K562 (cell line): ENCODE measurements around the gene VPS50. TPM values are rescaled to one million over a fixed set of nuclear protein-coding genes. Genes with fewer than 3 reads are reported as not detected.
A peak's percentile ranks its signal among the peaks of the same experiment; 100 is the strongest.

Source experiments
- ATAC-seq: fragments of 200-7000 bp; cut with Tn5 transposase; 3 replicates; pipeline ENCODE4 v1.9.1; 2020; ENCODE audit warnings: moderate library complexity
- BruUV-seq: library from RNA; stranded (reverse); fragments of 400-500 nt; replicated peaks from 2 replicates; lab custom pipeline; 2021; lab: Mats Ljungman, UMichigan
- CTCF ChIA-PET: fragments of 300-600 bp; formaldehyde crosslinking; extraction: SDS; loops from one replicate; lab custom pipeline; 2021; ENCODE audit warnings: low intra/inter-chr PET ratio; lab: Yijun Ruan, JAX
- POLR2A ChIA-PET: fragments of 300-600, 350-650 bp; sonication (Branson Sonifier 250); formaldehyde crosslinking; extraction: SDS; loops from one replicate; lab custom pipeline; 2021; ENCODE audit warnings: antibody characterized with exemption, inconsistent platforms; lab: Yijun Ruan, JAX
- DNase-seq, 4 experiments: peaks; one replicate each; pipeline versions ENCODE4 v3.0.0 to v3.0.0-alpha.2; 2011 to 2018; ENCODE audit warnings: low spot score in 3 of 4, mixed read lengths in 3 of 4; ENCODE audit errors: extremely low read depth in 1 of 4
- FAIRE-seq: peaks from 2 replicates; lab custom pipeline; 2011; peaks lifted over from hg19 to GRCh38; lab: Jason Lieb, UNC
- H2AFZ ChIP-seq: 2 replicates; pipeline ENCODE4 v1.6.0; 2011; ENCODE audit warnings: low read depth, low read length, control low read depth, inconsistent platforms
- H3K27ac ChIP-seq: fragments of 200-600 bp; 3 replicates; pipeline ENCODE4 v1.8.0; 2011; ENCODE audit warnings: low read depth, mild to moderate bottlenecking, control low read depth, inconsistent platforms, low read length, moderate library complexity, mixed read lengths; ENCODE audit errors: extremely low read depth
- H3K27me3 ChIP-seq, 2 experiments: fragments of 300-600 bp in 1 of 2; 2 replicates in 1 of 2; 3 replicates in 1 of 2; pipeline versions ENCODE4 v1.6.0 to v1.8.0; 2011; ENCODE audit warnings: inconsistent platforms in 2 of 2, low read length in 2 of 2, mild to moderate bottlenecking in 1 of 2, mixed read lengths in 1 of 2, moderate library complexity in 1 of 2; ENCODE audit not compliant: control insufficient read depth in 2 of 2, insufficient read depth in 2 of 2
- H3K36me3 ChIP-seq: fragments of 300-600 bp; 3 replicates; pipeline ENCODE4 v1.8.0; 2011; ENCODE audit warnings: mild to moderate bottlenecking, low read length, inconsistent platforms; ENCODE audit not compliant: control insufficient read depth, insufficient read depth
- H3K4me1 ChIP-seq, 2 experiments: fragments of 200-600 bp in 1 of 2; replicated peaks in 1 of 2; 2 replicates in 1 of 2; 3 replicates in 1 of 2; pipeline versions ENCODE4 v1.5.1 to v1.8.0; 2011; ENCODE audit warnings: inconsistent platforms in 2 of 2, low read length in 2 of 2, mild to moderate bottlenecking in 1 of 2, mixed read lengths in 1 of 2, moderate library complexity in 1 of 2; ENCODE audit not compliant: control insufficient read depth in 2 of 2, insufficient read depth in 2 of 2
- H3K4me2 ChIP-seq: 2 replicates; pipeline ENCODE4 v1.6.1; 2011; ENCODE audit warnings: low read length, control low read depth, inconsistent platforms, mixed read lengths; ENCODE audit not compliant: insufficient read depth
- H3K4me3 ChIP-seq: fragments of 200-600 bp; sonication (generic), shearing (Covaris generic); 2 replicates; pipeline ENCODE4 v1.5.1; 2016; ENCODE audit warnings: control low read depth, inconsistent platforms
- H3K79me2 ChIP-seq: fragments of 200-600 bp; 3 replicates; pipeline ENCODE4 v1.8.0; 2011; ENCODE audit warnings: low read length, inconsistent platforms; ENCODE audit not compliant: control insufficient read depth, insufficient read depth
- H3K9ac ChIP-seq, 2 experiments: 2 replicates each; pipeline versions ENCODE4 v1.6.0 to v1.6.1; 2011; ENCODE audit warnings: low read depth in 2 of 2, low read length in 2 of 2, control low read depth in 1 of 2, inconsistent platforms in 1 of 2, mild to moderate bottlenecking in 1 of 2, mixed read lengths in 1 of 2; ENCODE audit not compliant: insufficient read depth in 1 of 2
- H3K9me1 ChIP-seq: one replicate; pipeline ENCODE4 v1.6.0; 2011; ENCODE audit warnings: inconsistent platforms, mild to moderate bottlenecking, low read length, moderate library complexity; ENCODE audit not compliant: control insufficient read depth, insufficient read depth
- H3K9me3 ChIP-seq: replicated peaks from 2 replicates; pipeline ENCODE4 v1.5.1; 2011; ENCODE audit warnings: low read depth, low read length, inconsistent platforms; ENCODE audit not compliant: control insufficient read depth, insufficient read depth
- H4K20me1 ChIP-seq: replicated peaks from 2 replicates; pipeline ENCODE4 v1.6.1; 2011; ENCODE audit warnings: low read length, inconsistent platforms, mixed read lengths; ENCODE audit not compliant: control insufficient read depth, insufficient read depth
- CBX3 ChIP-seq, 2 experiments: IDR thresholded peaks; 1 replicate in 1 of 2; 2 replicates in 1 of 2; pipeline ENCODE4 v1.6.1; 2012; ENCODE audit warnings: inconsistent platforms in 2 of 2, low read length in 2 of 2, borderline replicate concordance in 1 of 2, control low read depth in 1 of 2
- CEBPB ChIP-seq: fragments of 450-650 bp; IDR thresholded peaks from 2 replicates; pipeline ENCODE4 v1.6.1; 2016; ENCODE audit warnings: missing genetic modification characterization, missing compliant biosample characterization
- E2F1 ChIP-seq: sonication (generic); formaldehyde crosslinking; IDR thresholded peaks from 2 replicates; pipeline ENCODE4 v1.8.1; 2023; ENCODE audit warnings: mild to moderate bottlenecking, missing genetic modification reagents, moderate library complexity
- ZBTB49 ChIP-seq: sonication (generic); formaldehyde crosslinking; IDR thresholded peaks from 2 replicates; pipeline ENCODE4 v1.8.0; 2022; ENCODE audit warnings: missing genetic modification reagents, mild to moderate bottlenecking, borderline replicate concordance
- ZNF175 ChIP-seq: fragments of 200-800 bp; sonication (Bioruptor generic); IDR thresholded peaks from 2 replicates; pipeline ENCODE4 v1.6.1; 2016; ENCODE audit warnings: low read depth, mild to moderate bottlenecking, missing genetic modification characterization, missing compliant biosample characterization
- WGBS: fragments of 100-300 bp; shearing (Covaris generic); methylation state at CpG from one replicate; pipeline ENCODE4 v1.1.6; 2016; ENCODE audit warnings: low coverage, mixed read lengths; ENCODE audit not compliant: insufficient coverage; ENCODE audit errors: missing lambda C conversion rate; 5-methylcytosine and 5-hydroxymethylcytosine counted together
- in situ Hi-C: fragments of 300-500 bp; cut with MboI; formaldehyde crosslinking; loops from 4 replicates; pipeline ENCODE4 v1.15.0; 2018; ENCODE audit warnings: inconsistent platforms, mixed read lengths
- intact Hi-C: fragments of 100-400 bp; cut with micrococcal nuclease; formaldehyde crosslinking; loops from 2 replicates; pipeline ENCODE4 v1.14.2; 2022
- polyA plus RNA-seq, 8 experiments: library from polyadenylated mRNA; depleted of rRNA in 4 of 8; stranded (reverse) in 5 of 8; unstranded in 3 of 8; fragments of >200 nt; fragmentation: Nextera tagmentation in 2 of 8; fragmentation: Illumina TruSeq in 1 of 8; extraction: Ambion mirVana in 2 of 8; extraction: Trizol in 1 of 8; gene quantifications; 2 replicates each; pipeline versions ENCODE4 v1.2.1 to v1.2.3, GENCODE V29; 2011 to 2014; ENCODE audit warnings: inconsistent platforms in 1 of 8, missing spikeins in 1 of 8
- total RNA-seq, 7 experiments: library from RNA; depleted of rRNA in 6 of 7; stranded (reverse); fragments of >200 nt in 6 of 7; fragmentation: Illumina TruSeq in 2 of 7; extraction: Trizol in 2 of 7; gene quantifications; 2 replicates each; pipeline versions ENCODE4 v1.2.1 to v1.2.3, GENCODE V29; 2011 to 2021; ENCODE audit warnings: low replicate concordance in 1 of 7

Gene VPS50
- total and polyA plus RNA-seq, 9 of the 15 experiments (the other 6 are each of a cell fraction or from before 2014, with no cell fraction given) = 10.5 to 29.4 (median 15.8) TPM

- Histone ChIP-seq H3K27ac (no peak overlapping the region), H3K9ac (no peak overlapping the region), H3K4me2 (no peak overlapping the region), H3K79me2 (no peaks in the 10 kb centered on the region), H4K20me1 (no peaks in the 10 kb centered on the region), H3K36me3 (no peaks in the 10 kb centered on the region), H2AFZ (no peak overlapping the region), H3K4me1 (no peaks in the 10 kb centered on the region), H3K4me3 (no peak overlapping the region), H3K27me3 (no peaks in the 10 kb centered on the region), H3K9me1 (no peaks in the 10 kb centered on the region), H3K9me3 (no peaks in the 10 kb centered on the region)
- DNase-seq (no peak), ATAC-seq (no peak), FAIRE-seq (no peak)
- 39% methylated on average over 3 of the region's 3 CpGs for WGBS
- intact Hi-C loops = no loop called here
- TF ChIP-seq CEBPB (tag) (0 out of 2 replicates have a peak, but pooled peaks have one; percentile 17), E2F1 (CRISPR knock-in tag) (no peak), CBX3 (IDR thresholded peaks at IDR 0.05; ENCODE audit: borderline replicate concordance in 1 of 2, low read length in 2 of 2) (no peak), ZNF175 (CRISPR knock-in tag) (no peak), ZBTB49 (CRISPR knock-in tag) (no peak)
- no TSS peak for BruUV-seq
- in situ Hi-C loops = no loop called here
- CTCF ChIA-PET = no interaction called here
- POLR2A ChIA-PET = no interaction called here
These were observed 95.0 kb downstream of the VPS50 start for GRCh38 chr7:93327006-93327633.
